ENCODE results near the gene CYTL1. TPM values are rescaled to one million over a fixed set of nuclear protein-coding genes. Genes with fewer than 3 reads are reported as not detected.
A peak's percentile ranks its signal among the peaks of the same experiment; 100 is the strongest.

Gene CYTL1
- total and polyA plus RNA-seq, 9 of the 15 experiments (the other 6 are each of a cell fraction or from before 2014, with no cell fraction given), result not detected

GRCh38 chr4:5003372-5003857 lies 15.8 kb downstream of the CYTL1 start (continued):
- TF ChIP-seq MGA (IDR thresholded peaks at IDR 0.05), result peak; percentile 55; the same call in 1 of the 2 replicates
